ENCODE results near the gene SLIT1. TPM values are rescaled to one million over a fixed set of nuclear protein-coding genes. Genes with fewer than 3 reads are reported as not detected.

SLIT1 gene
- total and polyA plus RNA-seq, 2 donors (not counting 1 experiment from before 2014, with no cell fraction given) = 0.15 to 0.49 TPM

DNA sequence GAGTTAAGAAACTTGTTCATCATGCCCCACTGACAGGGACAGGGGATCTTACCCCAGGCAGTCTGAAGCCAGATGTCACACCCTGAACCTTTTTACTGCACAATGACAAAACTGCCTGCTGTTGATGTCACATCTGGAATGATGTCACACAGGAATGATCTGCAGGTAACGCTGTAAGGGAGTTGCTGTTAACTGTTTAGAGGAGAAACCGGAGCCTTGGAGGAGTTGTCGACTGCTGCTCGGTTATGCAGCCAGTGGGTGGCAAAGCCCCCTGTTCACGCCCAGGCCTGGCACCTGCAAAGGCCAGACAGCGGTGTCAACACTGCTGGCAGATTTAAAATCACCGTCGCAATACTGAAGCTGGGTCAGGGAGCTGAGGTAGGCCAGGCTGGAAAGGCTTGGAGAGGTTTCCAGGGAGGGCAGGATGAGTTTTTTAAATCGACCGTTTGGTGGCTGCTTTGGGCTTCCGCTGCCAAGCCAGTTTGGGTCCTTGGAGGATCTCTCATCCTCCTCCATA is 10.0 kb upstream of the SLIT1 start:
- H3K4me3 Mint-ChIP-seq = peak overlapping the region; percentile 89
- peaks cover 0 to 30% (median 4%) of the 10 kb centered on the region in 4 experiments for H3K27me3 ChIP-seq (replicated peaks in 1 of 4; ENCODE audit: control extremely low read depth in 1 of 4, control insufficient read depth in 3 of 4, insufficient read depth in 4 of 4, low read length in 3 of 4)
- no peaks in the 10 kb centered on the region for H4K20me1 ChIP-seq (ENCODE audit: control insufficient read depth, insufficient read depth, low read length, poor library complexity, severe bottlenecking)
- no peak overlapping the region for H3K27ac Mint-ChIP-seq
- H3K36me3 ChIP-seq (replicated peaks in 1 of 2; ENCODE audit: control extremely low read depth in 1 of 2, control insufficient read depth in 1 of 2, extremely low read depth in 1 of 2, insufficient read depth in 2 of 2, low read length in 1 of 2) = no peaks in the 10 kb centered on the region
- no peaks in the 10 kb centered on the region for H3K9me3 ChIP-seq (ENCODE audit: control extremely low read depth in 1 of 3, control insufficient read depth in 2 of 3, insufficient read depth in 1 of 3, low read length in 2 of 3)
- DNase-seq (no peak), ATAC-seq (ENCODE audit: low read depth) (no peak)
- 29% methylated on average over 11 of the region's 11 CpGs for WGBS (ENCODE audit: insufficient coverage)
- intact Hi-C loops (cut with micrococcal nuclease) = no loop called here
- TF ChIP-seq, protein P1, sequence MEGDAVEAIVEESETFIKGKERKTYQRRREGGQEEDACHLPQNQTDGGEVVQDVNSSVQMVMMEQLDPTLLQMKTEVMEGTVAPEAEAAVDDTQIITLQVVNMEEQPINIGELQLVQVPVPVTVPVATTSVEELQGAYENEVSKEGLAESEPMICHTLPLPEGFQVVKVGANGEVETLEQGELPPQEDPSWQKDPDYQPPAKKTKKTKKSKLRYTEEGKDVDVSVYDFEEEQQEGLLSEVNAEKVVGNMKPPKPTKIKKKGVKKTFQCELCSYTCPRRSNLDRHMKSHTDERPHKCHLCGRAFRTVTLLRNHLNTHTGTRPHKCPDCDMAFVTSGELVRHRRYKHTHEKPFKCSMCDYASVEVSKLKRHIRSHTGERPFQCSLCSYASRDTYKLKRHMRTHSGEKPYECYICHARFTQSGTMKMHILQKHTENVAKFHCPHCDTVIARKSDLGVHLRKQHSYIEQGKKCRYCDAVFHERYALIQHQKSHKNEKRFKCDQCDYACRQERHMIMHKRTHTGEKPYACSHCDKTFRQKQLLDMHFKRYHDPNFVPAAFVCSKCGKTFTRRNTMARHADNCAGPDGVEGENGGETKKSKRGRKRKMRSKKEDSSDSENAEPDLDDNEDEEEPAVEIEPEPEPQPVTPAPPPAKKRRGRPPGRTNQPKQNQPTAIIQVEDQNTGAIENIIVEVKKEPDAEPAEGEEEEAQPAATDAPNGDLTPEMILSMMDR (IDR thresholded peaks at IDR 0.05) = no peak
- TF ChIP-seq EZH2 (IDR thresholded peaks at IDR 0.05; ENCODE audit: borderline replicate concordance, insufficient read depth, low read depth, low read length, poor library complexity, severe bottlenecking) = no peak
- CTCF ChIA-PET = interaction anchor here (1.0 to 11.3 kb wide), 10 partner anchors 9 to 158 kb away, joined by 3 to 140 read pairs (median 7); partner anchors contain the start of gene SLIT1
- POLR2A ChIA-PET = no interaction called here
- peak overlapping the region; percentile 69 for H3K9ac ChIP-seq (ENCODE audit: low read length)
- peaks cover 35% of the 10 kb centered on the region for H3K27me3 Mint-ChIP-seq
- H3K79me2 ChIP-seq (ENCODE audit: control insufficient read depth, insufficient read depth, low read length) = no peaks in the 10 kb centered on the region
- peak overlapping the region; percentile 84 for H2AFZ ChIP-seq (ENCODE audit: insufficient read depth, low read depth, low read length, poor library complexity, severe bottlenecking)
- no peak overlapping the region for H3K27ac ChIP-seq (ENCODE audit: low read length in 2 of 2)
- H3K9me3 Mint-ChIP-seq (ENCODE audit: insufficient read depth) = no peaks in the 10 kb centered on the region
- peak overlapping the region in 3 of 5 experiments; percentile 59 to 73 (median 62) for H3K4me3 ChIP-seq (ENCODE audit: control extremely low read depth in 1 of 5, extremely low read depth in 1 of 5, insufficient read depth in 1 of 5, low read depth in 2 of 5, low read length in 4 of 5)
- peaks cover 23 to 31% of the 10 kb centered on the region in 2 donors for H3K4me1 ChIP-seq (ENCODE audit: control insufficient read depth in 2 of 2, insufficient read depth in 2 of 2, low read length in 2 of 2)
- peak overlapping the region; percentile 93 for H3K4me2 ChIP-seq (replicated peaks; ENCODE audit: low read depth, low read length, poor library complexity, severe bottlenecking)
- peaks cover 25% of the 10 kb centered on the region for H3K4me1 Mint-ChIP-seq

DNA sequence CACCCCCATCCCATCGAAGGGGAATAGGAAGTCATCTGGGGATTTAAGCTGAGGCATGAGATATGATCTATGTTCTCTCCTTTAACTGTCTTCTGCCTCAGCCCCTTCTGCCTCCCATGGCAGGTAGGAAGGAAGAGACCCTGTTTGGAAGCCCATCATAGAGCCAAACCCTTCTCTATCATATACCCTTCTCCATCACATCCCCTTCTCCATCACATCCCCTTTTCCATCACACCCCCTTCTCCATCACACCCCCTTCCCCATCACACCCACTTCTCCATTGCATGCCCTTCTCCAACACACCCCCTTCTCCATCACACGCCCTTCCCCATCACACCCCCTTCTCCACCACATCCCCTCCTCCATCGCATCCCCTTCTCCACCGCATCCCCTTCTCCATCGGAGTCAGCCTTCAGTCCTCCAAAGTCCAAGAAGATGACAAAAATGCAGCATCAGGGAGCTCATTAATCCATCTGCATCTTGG is 7.2 kb upstream of the SLIT1 start:
- Mint-ChIP-seq H3K27me3 (peaks cover 46% of the 10 kb centered on the region), H3K27ac (no peak overlapping the region), H3K4me1 (peaks cover 9% of the 10 kb centered on the region), H3K9me3 (ENCODE audit: insufficient read depth) (no peaks in the 10 kb centered on the region), H3K4me3 (no peak overlapping the region)
- DNase-seq (no peak), ATAC-seq (ENCODE audit: low read depth) (no peak)
- peaks cover 0 to 21% (median 4%) of the 10 kb centered on the region in 4 experiments for H3K27me3 ChIP-seq (replicated peaks in 1 of 4; ENCODE audit: control extremely low read depth in 1 of 4, control insufficient read depth in 3 of 4, insufficient read depth in 4 of 4, low read length in 3 of 4)
- no peak overlapping the region for H3K9ac ChIP-seq (ENCODE audit: low read length)
- CTCF ChIA-PET = interaction anchor here (0.6 to 11.3 kb wide), 7 partner anchors 11 to 121 kb away, joined by 3 to 140 read pairs (median 10); no protein-coding TSS in a partner anchor
- H3K4me2 ChIP-seq (replicated peaks; ENCODE audit: low read depth, low read length, poor library complexity, severe bottlenecking) = no peak overlapping the region
- no peaks in the 10 kb centered on the region for H3K79me2 ChIP-seq (ENCODE audit: control insufficient read depth, insufficient read depth, low read length)
- peaks cover 10 to 13% of the 10 kb centered on the region in 2 donors for H3K4me1 ChIP-seq (ENCODE audit: control insufficient read depth in 2 of 2, insufficient read depth in 2 of 2, low read length in 2 of 2)
- WGBS (ENCODE audit: insufficient coverage) = 93% methylated on average over 4 of the region's 5 CpGs
- no peak overlapping the region for H2AFZ ChIP-seq (ENCODE audit: insufficient read depth, low read depth, low read length, poor library complexity, severe bottlenecking)
- TF ChIP-seq EZH2 (IDR thresholded peaks at IDR 0.05; ENCODE audit: borderline replicate concordance, insufficient read depth, low read depth, low read length, poor library complexity, severe bottlenecking) = no peak
- TF ChIP-seq, protein P1 (IDR thresholded peaks at IDR 0.05) = no peak
- POLR2A ChIA-PET = interaction anchor here (0.6 kb wide), 1 partner anchor 19 kb away, joined by 3 read pairs; no protein-coding TSS in a partner anchor
- H3K27ac ChIP-seq (ENCODE audit: low read length in 2 of 2) = no peak overlapping the region
- no peaks in the 10 kb centered on the region for H3K36me3 ChIP-seq (replicated peaks in 1 of 2; ENCODE audit: control extremely low read depth in 1 of 2, control insufficient read depth in 1 of 2, extremely low read depth in 1 of 2, insufficient read depth in 2 of 2, low read length in 1 of 2)
- H3K9me3 ChIP-seq (ENCODE audit: control extremely low read depth in 1 of 3, control insufficient read depth in 2 of 3, insufficient read depth in 1 of 3, low read length in 2 of 3) = no peaks in the 10 kb centered on the region
- H4K20me1 ChIP-seq (ENCODE audit: control insufficient read depth, insufficient read depth, low read length, poor library complexity, severe bottlenecking) = no peaks in the 10 kb centered on the region
- H3K4me3 ChIP-seq (ENCODE audit: control extremely low read depth in 1 of 5, extremely low read depth in 1 of 5, insufficient read depth in 1 of 5, low read depth in 2 of 5, low read length in 4 of 5) = no peak overlapping the region
- intact Hi-C loops (cut with micrococcal nuclease) = no loop called here
